Activated naive CD4-positive, alpha-beta T cell treated with anti-CD3 and anti-CD28 coated beads for 36 hours (primary cell): ENCODE results near the gene RFX5. TPM values are rescaled to one million over a fixed set of nuclear protein-coding genes. Genes with fewer than 3 reads are reported as not detected.

Experiments
- CTCF ChIA-PET: fragments of 350-600 bp; sonication (Branson Sonifier 250); formaldehyde crosslinking; loops from one replicate; lab custom pipeline; 2021; ENCODE audit warnings: antibody characterized with exemption; lab: Charles Lee
- DNase-seq: peaks from one replicate; pipeline ENCODE4 v3.0.0-alpha.2; 2020
- H3K27ac Mint-ChIP-seq: one replicate; pipeline ENCODE4 v1.8.0; 2021; ENCODE audit warnings: mild to moderate bottlenecking, mixed read lengths
- H3K27me3 Mint-ChIP-seq: one replicate; pipeline ENCODE4 v1.8.0; 2021; ENCODE audit warnings: low read depth, mixed read lengths
- H3K36me3 Mint-ChIP-seq: one replicate; pipeline ENCODE4 v1.8.0; 2021; ENCODE audit warnings: low read depth, mixed read lengths
- H3K4me1 Mint-ChIP-seq: one replicate; pipeline ENCODE4 v1.8.0; 2021; ENCODE audit warnings: low read depth, mixed read lengths
- H3K4me3 Mint-ChIP-seq: one replicate; pipeline ENCODE4 v1.8.0; 2021; ENCODE audit warnings: mild to moderate bottlenecking, moderate library complexity, mixed read lengths
- H3K9me3 Mint-ChIP-seq: one replicate; pipeline ENCODE4 v1.8.0; 2021; ENCODE audit warnings: mixed read lengths
- intact Hi-C: fragments of 100-400 bp; cut with micrococcal nuclease; formaldehyde crosslinking; loops from one replicate; pipeline ENCODE4 v1.15.1; 2023
- total RNA-seq, 2 experiments: library from RNA; stranded (reverse); gene quantifications; one replicate each; pipeline ENCODE4 v1.2.3, GENCODE V29; 2021

The RFX5 gene
- total RNA-seq, 2 experiments from 2014 or later, result 62.3 to 63.4 TPM

DNA sequence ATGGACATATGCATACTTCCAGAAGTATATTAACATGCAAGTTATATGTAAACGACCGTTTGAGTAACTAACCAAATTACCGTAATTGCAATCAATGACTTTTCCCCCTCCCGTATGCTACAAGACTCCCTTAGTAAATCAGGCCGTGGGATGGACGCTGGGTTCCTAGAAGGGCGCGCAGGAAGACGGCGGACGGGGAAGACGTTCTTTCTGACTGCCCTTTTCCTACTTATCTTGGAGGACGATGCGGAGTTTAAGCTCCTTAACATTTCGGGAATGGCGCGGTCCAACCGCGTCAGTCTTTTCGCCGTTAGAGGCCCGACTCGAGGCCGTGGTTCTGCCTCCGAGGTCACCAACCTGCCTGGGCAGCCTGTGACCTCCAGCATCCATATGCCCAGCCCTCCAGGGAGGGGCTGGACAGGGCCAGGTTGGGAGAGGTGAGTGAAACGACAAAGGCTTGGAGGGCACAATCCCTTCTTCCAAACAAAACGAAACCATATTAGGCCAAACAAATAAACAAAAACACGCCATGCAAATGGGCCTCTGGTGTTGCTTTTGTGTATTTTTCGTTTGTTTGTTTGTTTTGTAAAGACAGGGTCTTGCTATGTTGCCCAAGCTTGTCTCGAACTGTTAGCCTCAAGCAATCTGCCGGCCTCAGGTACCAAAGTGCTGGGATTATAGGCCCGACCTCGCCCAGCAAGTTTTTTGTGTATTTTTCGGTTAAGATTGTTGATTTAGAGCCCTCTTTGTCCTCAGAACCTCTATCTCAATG is 19.0 kb downstream of the RFX5 start:
- Mint-ChIP-seq H3K9me3 (no peaks in the 10 kb centered on the region), H3K4me3 (peak overlapping the region; percentile 93), H3K27me3 (no peaks in the 10 kb centered on the region), H3K4me1 (peaks cover 31% of the 10 kb centered on the region), H3K27ac (peak overlapping the region; percentile 96), H3K36me3 (peaks cover 13% of the 10 kb centered on the region)
- DNase-seq, result no peak
- intact Hi-C loops, result loop anchor here (1.0 to 5.0 kb wide), 11 partner anchors 13 to 699 kb away; partner anchors contain the start of genes ARNT, ENSA, GABPB2 and MRPL9
- CTCF ChIA-PET, result interaction anchor here (0.8 to 5.2 kb wide), 7 partner anchors 10 to 47 kb away, joined by 3 to 49 read pairs (median 5); no protein-coding TSS in a partner anchor

DNA sequence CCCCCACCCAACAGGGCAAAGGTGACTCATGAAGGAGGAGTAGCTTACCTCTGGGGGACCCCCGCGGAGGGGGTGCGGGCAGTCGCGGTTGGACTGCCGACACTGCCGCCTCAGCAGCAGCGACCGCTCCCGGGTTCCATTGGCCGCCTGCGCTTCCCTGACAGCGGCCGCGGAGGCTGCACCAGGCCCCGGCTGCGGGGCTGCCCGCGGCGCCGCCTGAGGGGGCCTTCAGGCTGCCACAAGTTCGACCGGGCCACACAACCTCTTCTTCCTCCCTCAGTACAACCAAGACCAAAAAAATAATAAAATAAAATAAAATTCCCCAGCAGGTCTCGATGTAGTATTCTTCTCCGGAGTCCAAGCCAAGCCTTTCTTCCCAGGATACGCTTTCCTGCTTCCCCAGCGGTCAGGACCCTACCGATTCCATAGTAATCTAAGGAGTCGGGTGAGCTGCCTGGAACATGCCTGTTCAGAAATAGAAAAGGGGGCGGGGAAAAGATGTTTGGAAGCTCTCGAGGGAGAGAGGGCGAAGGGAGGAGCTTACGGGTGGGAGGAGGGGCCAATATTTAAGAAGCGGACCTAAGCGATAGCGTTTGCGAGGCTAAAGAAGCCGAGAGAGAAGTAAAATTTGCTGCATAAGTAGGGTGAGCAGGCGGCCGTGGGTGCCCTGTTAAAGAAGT is 19.7 kb downstream of the RFX5 start, which contains the start of gene PI4KB:
Gene PI4KB, minus strand, starts transcription at position 194 of the 680 bp plus-strand sequence. CDS start 10,935 bp downstream, outside the sequence.
- DNase-seq, result peak; percentile 96
- CTCF ChIA-PET, result interaction anchor here (0.6 to 5.2 kb wide), 8 partner anchors 11 to 134 kb away, joined by 3 to 49 read pairs (median 4); no protein-coding TSS in a partner anchor
- H3K4me1 Mint-ChIP-seq, result peaks cover 35% of the 10 kb centered on the region
- peak within 1 kb of the TSS; percentile 96 for H3K27ac Mint-ChIP-seq
- H3K27me3 Mint-ChIP-seq, result no peaks in the 10 kb centered on the region
- peak within 1 kb of the TSS; percentile 93 for H3K4me3 Mint-ChIP-seq
- intact Hi-C loops, result loop anchor here (1.0 to 5.0 kb wide), 11 partner anchors 14 to 698 kb away; partner anchors contain the start of genes ARNT, ENSA, GABPB2 and MRPL9
- no peaks in the 10 kb centered on the region for H3K9me3 Mint-ChIP-seq
- H3K36me3 Mint-ChIP-seq, result peaks cover 17% of the 10 kb centered on the region

DNA sequence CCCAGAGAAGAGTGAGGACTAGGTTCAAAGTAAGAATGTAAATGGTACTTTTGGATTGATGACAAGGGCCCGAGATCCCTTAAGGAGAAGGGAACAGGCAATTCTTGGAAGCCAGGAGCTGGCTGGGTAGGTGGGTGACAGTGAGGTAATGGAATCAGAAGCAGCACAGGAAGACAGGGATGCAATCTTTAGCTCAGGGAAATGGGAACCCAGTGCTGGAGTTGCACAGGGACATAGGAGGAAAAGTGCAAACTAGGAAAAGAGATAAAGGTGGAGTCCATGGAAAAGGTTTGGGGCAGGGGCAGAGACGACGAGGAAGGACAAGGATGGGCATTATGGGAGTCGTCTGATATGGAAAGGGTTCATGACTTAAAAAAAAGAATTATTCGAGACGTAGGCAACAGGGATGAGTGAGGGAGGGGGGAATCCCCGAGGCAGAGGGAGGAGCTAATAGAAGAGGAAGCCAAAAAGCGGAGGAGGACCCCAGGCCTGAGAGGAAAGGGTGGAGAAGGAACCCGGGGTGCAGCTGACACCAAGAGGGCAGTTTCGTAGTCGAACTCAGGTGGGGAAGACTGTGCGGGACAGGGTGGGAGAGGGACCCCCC is 20.3 kb downstream of the RFX5 start:
- CTCF ChIA-PET, result interaction anchor here (0.6 to 5.2 kb wide), 6 partner anchors 14 to 134 kb away, joined by 3 to 49 read pairs (median 12); no protein-coding TSS in a partner anchor
- Mint-ChIP-seq H3K4me3 (peak overlapping the region; percentile 93), H3K27ac (peak overlapping the region; percentile 96), H3K27me3 (no peaks in the 10 kb centered on the region), H3K4me1 (peaks cover 41% of the 10 kb centered on the region), H3K9me3 (no peaks in the 10 kb centered on the region), H3K36me3 (peaks cover 17% of the 10 kb centered on the region)
- intact Hi-C loops, result loop anchor here (1.0 to 5.0 kb wide), 11 partner anchors 15 to 697 kb away; partner anchors contain the start of genes ARNT, ENSA, GABPB2 and MRPL9
- DNase-seq, result peak; percentile 80

DNA sequence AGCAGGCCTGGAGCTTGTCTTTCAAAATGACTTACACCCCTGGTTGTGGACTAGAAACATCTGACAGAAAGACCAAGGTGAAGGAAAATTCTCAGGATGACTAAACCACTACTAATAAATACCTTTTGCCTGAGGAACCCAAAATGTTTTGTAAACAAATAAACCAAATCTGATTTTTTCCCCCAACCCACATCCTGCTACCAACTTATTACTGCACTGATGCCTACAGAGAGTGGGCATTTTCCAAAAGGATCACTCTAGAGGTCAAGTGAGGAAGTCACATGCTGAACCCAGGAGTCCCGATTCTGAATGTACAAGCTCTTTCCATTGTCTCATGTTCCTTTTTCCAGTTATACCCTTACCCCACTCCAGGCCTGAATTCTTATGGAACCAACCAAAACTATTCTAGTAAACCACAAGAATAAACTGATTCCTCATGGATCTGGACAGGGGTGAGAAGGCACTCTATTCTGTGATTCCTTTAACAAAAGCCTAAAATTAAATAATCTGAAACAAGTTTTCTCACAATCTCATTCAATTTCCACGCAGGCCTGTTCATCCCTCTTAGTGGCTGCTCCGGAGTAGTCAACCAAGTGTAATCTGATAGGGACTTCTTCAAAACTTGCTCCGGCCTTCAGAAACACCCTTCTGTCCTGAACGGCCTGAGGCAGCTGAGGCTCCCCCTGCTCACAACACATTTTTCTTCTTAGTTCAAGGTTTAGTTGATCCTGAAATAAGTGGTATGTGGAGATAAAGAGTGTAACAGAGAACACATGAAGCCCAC is 21.2 kb downstream of the RFX5 start:
- no peak for DNase-seq
- Mint-ChIP-seq H3K9me3 (no peaks in the 10 kb centered on the region), H3K4me3 (peak overlapping the region; percentile 93), H3K27me3 (no peaks in the 10 kb centered on the region), H3K4me1 (peaks cover 42% of the 10 kb centered on the region), H3K36me3 (peaks cover 19% of the 10 kb centered on the region), H3K27ac (peak overlapping the region; percentile 96)
- intact Hi-C loops, result loop anchor here (2.0 to 5.0 kb wide), 3 partner anchors 129 to 449 kb away; partner anchors contain the start of genes ARNT, GABPB2 and PIP5K1A
- CTCF ChIA-PET, result interaction anchor here (0.9 to 5.2 kb wide), 4 partner anchors 14 to 44 kb away, joined by 3 to 49 read pairs (median 16); partner anchors contain the start of gene ZNF687

- no peaks in the 10 kb centered on the region for H3K9me3 Mint-ChIP-seq
- no peak for DNase-seq
- H3K27ac Mint-ChIP-seq, result no peak overlapping the region
- no peaks in the 10 kb centered on the region for H3K27me3 Mint-ChIP-seq
- no peak overlapping the region for H3K4me3 Mint-ChIP-seq
- CTCF ChIA-PET, result interaction anchor here (0.7 to 1.0 kb wide), 3 partner anchors 13 to 43 kb away, joined by 3 read pairs; partner anchors contain the start of gene ZNF687
- H3K36me3 Mint-ChIP-seq, result peaks cover 23% of the 10 kb centered on the region
- intact Hi-C loops, result loop anchor here (5.0 kb wide), 2 partner anchors 128 to 448 kb away; partner anchors contain the start of genes ARNT and PIP5K1A
- H3K4me1 Mint-ChIP-seq, result peaks cover 48% of the 10 kb centered on the region
These were observed 21.8 kb downstream of the RFX5 start for GRCh38 chr1:151325231-151325630.

- intact Hi-C loops, result no loop called here
- no peak for DNase-seq
- H3K27ac Mint-ChIP-seq, result no peak overlapping the region
- H3K27me3 Mint-ChIP-seq, result no peaks in the 10 kb centered on the region
- no peaks in the 10 kb centered on the region for H3K9me3 Mint-ChIP-seq
- peaks cover 50% of the 10 kb centered on the region for H3K4me1 Mint-ChIP-seq
- H3K36me3 Mint-ChIP-seq, result peaks cover 23% of the 10 kb centered on the region
- no peak overlapping the region for H3K4me3 Mint-ChIP-seq
- CTCF ChIA-PET, result interaction anchor here (0.6 to 1.4 kb wide), 5 partner anchors 13 to 61 kb away, joined by 3 read pairs; no protein-coding TSS in a partner anchor
These were observed 22.6 kb downstream of the RFX5 start for GRCh38 chr1:151324390-151324930.

DNA sequence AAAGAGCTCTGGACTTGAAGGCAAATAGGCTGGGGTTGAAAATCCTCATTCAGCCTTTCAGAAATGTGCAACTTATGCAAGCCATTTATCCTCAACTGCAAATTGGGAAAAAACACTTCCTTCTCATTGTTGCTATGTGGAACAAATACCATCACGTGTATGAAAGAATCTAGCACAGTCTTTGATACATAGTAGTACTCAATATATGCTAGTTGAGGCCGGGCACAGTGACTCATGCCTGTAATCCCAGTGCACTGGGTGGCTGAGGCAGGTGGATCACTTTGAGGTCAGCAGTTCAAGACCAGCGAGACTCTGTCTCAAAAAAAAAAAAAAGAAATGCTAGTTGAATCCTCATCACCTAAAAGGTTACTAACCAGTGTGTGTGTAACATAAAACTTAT is 28.1 kb downstream of the RFX5 start:
- peaks cover 21% of the 10 kb centered on the region for H3K36me3 Mint-ChIP-seq
- CTCF ChIA-PET, result no interaction called here
- no peaks in the 10 kb centered on the region for H3K27me3 Mint-ChIP-seq
- H3K27ac Mint-ChIP-seq, result no peak overlapping the region
- no peak for DNase-seq
- no peaks in the 10 kb centered on the region for H3K9me3 Mint-ChIP-seq
- intact Hi-C loops, result no loop called here
- H3K4me1 Mint-ChIP-seq, result peaks cover 28% of the 10 kb centered on the region
- no peak overlapping the region for H3K4me3 Mint-ChIP-seq

- no peak overlapping the region for H3K4me3 Mint-ChIP-seq
- H3K9me3 Mint-ChIP-seq, result no peaks in the 10 kb centered on the region
- intact Hi-C loops, result no loop called here
- no peaks in the 10 kb centered on the region for H3K27me3 Mint-ChIP-seq
- CTCF ChIA-PET, result interaction anchor here (0.7 to 3.3 kb wide), 3 partner anchors 14 to 233 kb away, joined by 3 to 10 read pairs (median 4); no protein-coding TSS in a partner anchor
- peaks cover 43% of the 10 kb centered on the region for H3K4me1 Mint-ChIP-seq
- DNase-seq, result no peak
- H3K36me3 Mint-ChIP-seq, result peaks cover 18% of the 10 kb centered on the region
- H3K27ac Mint-ChIP-seq, result no peak overlapping the region
These were observed 31.4 kb downstream of the RFX5 start for GRCh38 chr1:151315565-151316235.

DNA sequence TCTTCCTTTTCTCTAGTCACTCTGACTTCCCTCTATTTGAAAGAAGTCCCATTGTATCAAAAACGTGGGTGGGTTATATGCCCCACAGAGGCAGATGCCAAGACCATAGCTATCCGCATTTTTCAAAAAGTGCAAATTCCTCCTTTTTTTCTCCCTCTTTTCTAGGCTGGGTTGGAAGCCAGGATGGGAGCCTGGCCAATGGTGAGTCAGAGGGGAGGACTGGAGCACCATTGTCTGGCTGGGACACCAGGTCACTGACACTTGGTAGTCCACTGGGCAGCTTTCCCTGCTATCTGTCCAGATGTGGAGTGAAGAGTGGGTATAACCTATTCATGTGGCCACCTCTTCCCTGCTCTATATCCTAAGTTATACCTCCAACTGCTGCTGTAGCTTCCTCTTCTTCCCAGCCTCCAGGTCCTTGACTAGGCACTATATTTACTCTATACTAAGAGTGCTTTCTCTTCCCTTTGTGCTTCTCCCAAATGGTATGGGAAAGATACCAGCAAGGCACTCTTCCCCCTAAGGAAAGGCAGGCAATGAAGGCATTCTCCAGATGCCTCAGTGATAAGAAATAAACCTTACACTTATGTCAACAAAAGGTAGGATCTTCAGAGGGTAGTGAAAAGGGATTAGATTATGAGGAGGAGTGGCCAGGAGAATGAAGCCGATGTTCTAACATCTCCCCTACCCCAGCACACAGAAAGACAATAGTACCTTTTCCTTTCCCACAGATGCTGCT is 32.7 kb downstream of the RFX5 start:
- Mint-ChIP-seq H3K27me3 (no peaks in the 10 kb centered on the region), H3K27ac (peak overlapping the region; percentile 6), H3K4me1 (peaks cover 38% of the 10 kb centered on the region), H3K4me3 (no peak overlapping the region), H3K9me3 (no peaks in the 10 kb centered on the region), H3K36me3 (peaks cover 15% of the 10 kb centered on the region)
- CTCF ChIA-PET, result interaction anchor here (4.7 to 6.0 kb wide), 3 partner anchors 13 to 25 kb away, joined by 21 to 68 read pairs (median 43); partner anchors contain the start of gene PI4KB
- intact Hi-C loops, result no loop called here
- no peak for DNase-seq

GRCh38 chr1:151313501-151313900 is 33.6 kb downstream of the RFX5 start:
- peaks cover 14% of the 10 kb centered on the region for H3K36me3 Mint-ChIP-seq
- CTCF ChIA-PET, result interaction anchor here (4.7 to 6.0 kb wide), 3 partner anchors 13 to 26 kb away, joined by 21 to 68 read pairs (median 43); partner anchors contain the start of gene PI4KB
- DNase-seq, result no peak
- H3K4me3 Mint-ChIP-seq, result no peak overlapping the region
- H3K4me1 Mint-ChIP-seq, result peaks cover 37% of the 10 kb centered on the region
- H3K9me3 Mint-ChIP-seq, result no peaks in the 10 kb centered on the region
- H3K27ac Mint-ChIP-seq, result no peak overlapping the region
- no peaks in the 10 kb centered on the region for H3K27me3 Mint-ChIP-seq
- intact Hi-C loops, result no loop called here
